ENCODE measurements around the gene PCDHA1. TPM values are rescaled to one million over a fixed set of nuclear protein-coding genes. Genes with fewer than 3 reads are reported as not detected.
"Not testable (repeated sequence)": the region's sequence is repeated elsewhere in the genome, so short reads cannot be mapped to it uniquely, and the experiment has no call there.

PCDHA1 gene
- total RNA-seq, 4 donors from 2014 or later = not detected

- 16 to 31% methylated on average over 13 to 15 of the region's 15 CpGs for WGBS, 2 donors
Measured at GRCh38 chr5:140795259-140795641, 9.3 kb downstream of the PCDHA1 start.

GRCh38 chr5:140796072-140796717, 10.3 kb downstream of the PCDHA1 start:
- peaks cover 0 to 60% (median 11%) of the 10 kb centered on the region in 4 donors for H3K9me3 ChIP-seq
- WGBS, 2 donors = 62 to 69% methylated on average over 32 to 72 of the region's 72 CpGs
- H3K27me3 ChIP-seq; H3K27ac ChIP-seq; H3K4me3 ChIP-seq; DNase-seq (ENCODE audit: low spot score in 2 of 2); H3K36me3 ChIP-seq; H3K4me1 ChIP-seq: not testable (repeated sequence)

More at GRCh38 chr5:140795259-140795641, 9.3 kb downstream of the PCDHA1 start:
- no peaks in the 10 kb centered on the region for H3K4me1 ChIP-seq
- no peaks in the 10 kb centered on the region for H3K36me3 ChIP-seq
- H3K4me3 ChIP-seq = peak overlapping the region in 1 of 4 donors; percentile 31
- H3K27ac ChIP-seq = no peak overlapping the region
- no peak for DNase-seq (ENCODE audit: low spot score in 2 of 2)
- TF ChIP-seq CTCF (IDR thresholded peaks at IDR 0.05) = no peak
- H3K27me3 ChIP-seq = no peaks in the 10 kb centered on the region
- H3K9me3 ChIP-seq = peaks cover 0 to 57% (median 12%) of the 10 kb centered on the region in 4 donors

GRCh38 chr5:140796718-140797095, 10.8 kb downstream of the PCDHA1 start:
- TF ChIP-seq POLR2A (IDR thresholded peaks at IDR 0.05) (no peak), EP300 (IDR thresholded peaks at IDR 0.05) (no peak), CTCF (IDR thresholded peaks at IDR 0.05) (no peak)
- Histone ChIP-seq H3K36me3 (no peaks in the 10 kb centered on the region), H3K9me3 (peaks cover 0 to 60% (median 13%) of the 10 kb centered on the region in 4 donors), H3K27me3 (no peaks in the 10 kb centered on the region), H3K27ac (no peak overlapping the region), H3K4me1 (no peaks in the 10 kb centered on the region), H3K4me3 (no peak overlapping the region)
- DNase-seq (ENCODE audit: low spot score in 2 of 2) = no peak
- WGBS, 2 donors = 56 to 63% methylated on average over 27 to 29 of the region's 39 CpGs

- peak in 1 of 2 donors; percentile 18 for DNase-seq (ENCODE audit: low spot score in 2 of 2)
- no peaks in the 10 kb centered on the region for H3K36me3 ChIP-seq
- 15 to 29% methylated on average over 19 to 29 of the region's 29 CpGs for WGBS, 2 donors
- H3K9me3 ChIP-seq = peaks cover 0 to 50% (median 7%) of the 10 kb centered on the region in 4 donors
- no peak for TF ChIP-seq POLR2A (IDR thresholded peaks at IDR 0.05)
- TF ChIP-seq CTCF (IDR thresholded peaks at IDR 0.05) = peak in 3 of 5 experiments; percentile 11 to 21 (median 15)
- no peaks in the 10 kb centered on the region for H3K4me1 ChIP-seq
- no peaks in the 10 kb centered on the region for H3K27me3 ChIP-seq
- H3K4me3 ChIP-seq = peak within 1 kb of the TSS; percentile 16 to 49 (median 20)
- peak within 1 kb of the TSS in 1 of 4 donors; percentile 21 for H3K27ac ChIP-seq
Measured at GRCh38 chr5:140800816-140801493, 15.0 kb downstream of the PCDHA1 start, which contains the start of gene PCDHA3. TSS of gene PCDHA3 (plus strand) at chr5:140801057.

- WGBS, 2 donors = 13 to 27% methylated on average over 16 of the region's 16 CpGs
- H3K9me3 ChIP-seq = peaks cover 0 to 50% (median 7%) of the 10 kb centered on the region in 4 donors
- DNase-seq (ENCODE audit: low spot score in 2 of 2) = peak in 1 of 2 donors; percentile 11
- H3K4me1 ChIP-seq = no peaks in the 10 kb centered on the region
- H3K27ac ChIP-seq = peak overlapping the region in 1 of 4 donors; percentile 21
- TF ChIP-seq EP300 (IDR thresholded peaks at IDR 0.05) (no peak), CTCF (IDR thresholded peaks at IDR 0.05) (peak in 4 of 5 experiments; percentile 14 to 30 (median 20))
- H3K4me3 ChIP-seq = peak overlapping the region; percentile 16 to 49 (median 20)
- H3K27me3 ChIP-seq = no peaks in the 10 kb centered on the region
- no peaks in the 10 kb centered on the region for H3K36me3 ChIP-seq
Measured at GRCh38 chr5:140801494-140801841, 15.5 kb downstream of the PCDHA1 start.

- H3K27ac ChIP-seq = not testable (repeated sequence)
Measured at GRCh38 chr5:140802381-140802780, 16.4 kb downstream of the PCDHA1 start.

More at GRCh38 chr5:140802381-140802780, 16.4 kb downstream of the PCDHA1 start:
- not testable (repeated sequence) for H3K36me3 ChIP-seq; DNase-seq (ENCODE audit: low spot score in 2 of 2); H3K4me1 ChIP-seq; H3K4me3 ChIP-seq; H3K27me3 ChIP-seq
- H3K9me3 ChIP-seq = peaks cover 0 to 50% (median 5%) of the 10 kb centered on the region in 4 donors
- WGBS, 2 donors = 38 to 72% methylated on average over 24 to 44 of the region's 45 CpGs
